Measurements from ENCODE around the gene TMEM198. TPM values are rescaled to one million over a fixed set of nuclear protein-coding genes. Genes with fewer than 3 reads are reported as not detected.
A peak's percentile ranks its signal among the peaks of the same experiment; 100 is the strongest.

TMEM198 gene
- total RNA-seq, 1 donor from 2014 or later: 15.7 TPM

DNA sequence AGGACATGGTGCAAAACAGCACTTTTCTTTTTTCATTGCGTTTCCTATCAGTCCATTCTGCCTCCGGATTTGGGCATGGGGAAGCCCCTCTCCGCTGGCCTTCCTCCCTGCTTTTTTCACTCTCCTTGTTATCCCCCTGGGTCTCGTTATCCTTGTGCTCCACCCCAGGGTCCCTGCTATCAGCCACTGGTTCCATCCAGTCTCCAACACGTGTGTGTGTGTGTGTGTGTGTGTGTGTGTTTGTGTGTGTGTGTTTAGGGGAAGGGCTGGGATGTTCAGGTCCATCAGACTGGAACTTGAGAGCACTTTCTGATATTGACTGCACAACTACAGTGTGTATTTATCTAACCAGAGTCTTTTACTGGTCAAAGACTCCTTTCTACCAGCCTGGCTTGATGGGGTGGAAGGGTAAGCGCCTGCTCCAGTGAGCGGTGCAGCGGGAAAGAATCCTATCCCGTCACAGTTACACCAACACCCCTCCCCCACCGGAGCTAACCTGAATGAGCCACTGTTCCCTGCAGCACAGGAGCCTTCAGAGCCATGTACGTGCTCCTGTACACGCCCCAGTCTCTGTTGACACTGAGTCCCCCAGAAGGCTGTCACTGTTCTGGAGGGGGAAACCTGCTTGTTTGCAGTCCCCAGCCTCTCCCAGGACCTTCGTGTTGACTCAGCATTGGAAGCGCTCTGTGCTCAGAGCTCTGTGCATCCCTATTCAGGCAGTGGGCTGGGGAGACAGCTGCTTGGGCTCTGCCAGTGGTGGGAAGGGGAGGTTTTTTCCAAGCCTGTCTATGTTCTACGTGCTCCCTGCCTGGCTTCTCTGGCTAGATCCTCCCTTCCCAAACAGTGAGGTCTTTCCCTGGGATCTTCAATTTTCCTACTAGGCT, 32.9 kb downstream of the TMEM198 start:
- Mint-ChIP-seq H3K4me3 (peak overlapping the region; percentile 61), H3K36me3 (ENCODE audit: low read depth) (no peaks in the 10 kb centered on the region), H3K9me3 (no peaks in the 10 kb centered on the region), H3K4me1 (peaks cover 27% of the 10 kb centered on the region), H3K27me3 (ENCODE audit: low read depth) (peaks cover 5% of the 10 kb centered on the region), H3K27ac (ENCODE audit: unreplicated experiment) (no peak overlapping the region)
- TF ChIP-seq, protein P1, sequence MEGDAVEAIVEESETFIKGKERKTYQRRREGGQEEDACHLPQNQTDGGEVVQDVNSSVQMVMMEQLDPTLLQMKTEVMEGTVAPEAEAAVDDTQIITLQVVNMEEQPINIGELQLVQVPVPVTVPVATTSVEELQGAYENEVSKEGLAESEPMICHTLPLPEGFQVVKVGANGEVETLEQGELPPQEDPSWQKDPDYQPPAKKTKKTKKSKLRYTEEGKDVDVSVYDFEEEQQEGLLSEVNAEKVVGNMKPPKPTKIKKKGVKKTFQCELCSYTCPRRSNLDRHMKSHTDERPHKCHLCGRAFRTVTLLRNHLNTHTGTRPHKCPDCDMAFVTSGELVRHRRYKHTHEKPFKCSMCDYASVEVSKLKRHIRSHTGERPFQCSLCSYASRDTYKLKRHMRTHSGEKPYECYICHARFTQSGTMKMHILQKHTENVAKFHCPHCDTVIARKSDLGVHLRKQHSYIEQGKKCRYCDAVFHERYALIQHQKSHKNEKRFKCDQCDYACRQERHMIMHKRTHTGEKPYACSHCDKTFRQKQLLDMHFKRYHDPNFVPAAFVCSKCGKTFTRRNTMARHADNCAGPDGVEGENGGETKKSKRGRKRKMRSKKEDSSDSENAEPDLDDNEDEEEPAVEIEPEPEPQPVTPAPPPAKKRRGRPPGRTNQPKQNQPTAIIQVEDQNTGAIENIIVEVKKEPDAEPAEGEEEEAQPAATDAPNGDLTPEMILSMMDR (conservative IDR thresholded peaks at IDR 0.05): no peak
- peak; percentile 28 for DNase-seq (ENCODE audit: low read depth, low spot score)

GRCh38 chr2:219578811-219579613, 35.2 kb downstream of the TMEM198 start:
- H3K27ac Mint-ChIP-seq (ENCODE audit: unreplicated experiment): no peak overlapping the region
- H3K9me3 Mint-ChIP-seq: no peaks in the 10 kb centered on the region
- TF ChIP-seq, protein P1 (conservative IDR thresholded peaks at IDR 0.05): no peak
- H3K36me3 Mint-ChIP-seq (ENCODE audit: low read depth): no peaks in the 10 kb centered on the region
- no peak overlapping the region for H3K4me3 Mint-ChIP-seq
- H3K27me3 Mint-ChIP-seq (ENCODE audit: low read depth): peaks cover 5% of the 10 kb centered on the region
- no peak for DNase-seq (ENCODE audit: low read depth, low spot score)
- H3K4me1 Mint-ChIP-seq: peaks cover 24% of the 10 kb centered on the region

GRCh38 chr2:219581346-219581745, 37.5 kb downstream of the TMEM198 start:
- TF ChIP-seq, protein P1 (conservative IDR thresholded peaks at IDR 0.05): no peak
- no peaks in the 10 kb centered on the region for H3K9me3 Mint-ChIP-seq
- DNase-seq (ENCODE audit: low read depth, low spot score): no peak
- no peak overlapping the region for H3K4me3 Mint-ChIP-seq
- H3K36me3 Mint-ChIP-seq (ENCODE audit: low read depth): no peaks in the 10 kb centered on the region
- H3K27me3 Mint-ChIP-seq (ENCODE audit: low read depth): peaks cover 9% of the 10 kb centered on the region
- peaks cover 14% of the 10 kb centered on the region for H3K4me1 Mint-ChIP-seq
- no peak overlapping the region for H3K27ac Mint-ChIP-seq (ENCODE audit: unreplicated experiment)

- Mint-ChIP-seq H3K4me3 (no peak overlapping the region), H3K9me3 (no peaks in the 10 kb centered on the region), H3K36me3 (ENCODE audit: low read depth) (no peaks in the 10 kb centered on the region), H3K27ac (ENCODE audit: unreplicated experiment) (no peak overlapping the region), H3K27me3 (ENCODE audit: low read depth) (peaks cover 11% of the 10 kb centered on the region), H3K4me1 (peaks cover 10% of the 10 kb centered on the region)
- no peak for DNase-seq (ENCODE audit: low read depth, low spot score)
- TF ChIP-seq, protein P1 (conservative IDR thresholded peaks at IDR 0.05): no peak
Measured at GRCh38 chr2:219591091-219591490, 47.3 kb downstream of the TMEM198 start.

DNA sequence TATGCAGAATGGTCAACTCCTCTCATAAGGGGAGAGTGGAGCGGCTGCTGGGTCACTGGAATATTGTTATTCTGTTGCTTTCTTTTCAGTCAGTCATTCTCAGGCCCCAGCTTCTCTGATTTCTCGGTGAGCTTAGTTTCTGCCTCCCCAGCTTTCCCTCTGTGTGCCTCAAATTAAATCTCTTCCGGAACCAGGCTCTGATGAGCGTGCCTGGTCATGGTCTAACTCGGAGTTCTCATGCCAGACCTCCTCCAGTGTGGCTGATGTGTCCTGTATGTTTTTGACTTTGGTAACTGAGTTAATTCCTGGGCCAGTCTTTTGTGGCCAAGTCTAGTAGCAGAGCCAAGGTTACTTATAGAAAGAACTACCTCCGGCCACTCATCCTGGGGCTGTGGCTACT, 48.9 kb downstream of the TMEM198 start:
- Mint-ChIP-seq H3K27ac (ENCODE audit: unreplicated experiment) (no peak overlapping the region), H3K27me3 (ENCODE audit: low read depth) (peaks cover 9% of the 10 kb centered on the region), H3K4me3 (no peak overlapping the region), H3K4me1 (peaks cover 26% of the 10 kb centered on the region), H3K9me3 (no peaks in the 10 kb centered on the region), H3K36me3 (ENCODE audit: low read depth) (no peaks in the 10 kb centered on the region)
- no peak for DNase-seq (ENCODE audit: low read depth, low spot score)
- TF ChIP-seq, protein P1 (conservative IDR thresholded peaks at IDR 0.05): no peak
